HAP-1 (cell line): ENCODE measurements around the gene KLHL22.
A peak's percentile ranks its signal among the peaks of the same experiment; 100 is the strongest.

Experiments used
- DNase-seq, 2 experiments: peaks; one replicate each; pipeline ENCODE4 v3.0.0-alpha.2; 2016 to 2020; ENCODE audit warnings: low spot score in 2 of 2
- H3K27me3 ChIP-seq: fragments of 250-450 bp; sonication (Bioruptor Pico); 2 replicates; pipeline ENCODE4 v1.5.1; 2020; ENCODE audit warnings: low read depth, mild to moderate bottlenecking, moderate library complexity
- H3K36me3 ChIP-seq: fragments of 250-450 bp; sonication (Bioruptor Pico); replicated peaks from 2 replicates; pipeline ENCODE4 v1.5.1; 2020; ENCODE audit warnings: mild to moderate bottlenecking
- H3K4me1 ChIP-seq: fragments of 250-450 bp; sonication (Bioruptor Pico); 2 replicates; pipeline ENCODE4 v1.5.1; 2020; ENCODE audit warnings: mild to moderate bottlenecking
- H3K4me3 ChIP-seq: fragments of 250-450 bp; sonication (Bioruptor Pico); 2 replicates; pipeline ENCODE4 v1.5.1; 2020; ENCODE audit warnings: mild to moderate bottlenecking, moderate library complexity
- H3K9me3 ChIP-seq: fragments of 250-450 bp; sonication (Bioruptor Pico); 2 replicates; pipeline ENCODE4 v1.5.1; 2020; ENCODE audit warnings: mild to moderate bottlenecking, moderate library complexity
- in situ Hi-C: fragments of 300-500 bp; cut with MboI; formaldehyde crosslinking; loops from 3 replicates; pipeline ENCODE4 v1.14.3; 2020; ENCODE audit warnings: low sequenced_read_pairs, inconsistent platforms, mixed read lengths

The KLHL22 gene

DNA sequence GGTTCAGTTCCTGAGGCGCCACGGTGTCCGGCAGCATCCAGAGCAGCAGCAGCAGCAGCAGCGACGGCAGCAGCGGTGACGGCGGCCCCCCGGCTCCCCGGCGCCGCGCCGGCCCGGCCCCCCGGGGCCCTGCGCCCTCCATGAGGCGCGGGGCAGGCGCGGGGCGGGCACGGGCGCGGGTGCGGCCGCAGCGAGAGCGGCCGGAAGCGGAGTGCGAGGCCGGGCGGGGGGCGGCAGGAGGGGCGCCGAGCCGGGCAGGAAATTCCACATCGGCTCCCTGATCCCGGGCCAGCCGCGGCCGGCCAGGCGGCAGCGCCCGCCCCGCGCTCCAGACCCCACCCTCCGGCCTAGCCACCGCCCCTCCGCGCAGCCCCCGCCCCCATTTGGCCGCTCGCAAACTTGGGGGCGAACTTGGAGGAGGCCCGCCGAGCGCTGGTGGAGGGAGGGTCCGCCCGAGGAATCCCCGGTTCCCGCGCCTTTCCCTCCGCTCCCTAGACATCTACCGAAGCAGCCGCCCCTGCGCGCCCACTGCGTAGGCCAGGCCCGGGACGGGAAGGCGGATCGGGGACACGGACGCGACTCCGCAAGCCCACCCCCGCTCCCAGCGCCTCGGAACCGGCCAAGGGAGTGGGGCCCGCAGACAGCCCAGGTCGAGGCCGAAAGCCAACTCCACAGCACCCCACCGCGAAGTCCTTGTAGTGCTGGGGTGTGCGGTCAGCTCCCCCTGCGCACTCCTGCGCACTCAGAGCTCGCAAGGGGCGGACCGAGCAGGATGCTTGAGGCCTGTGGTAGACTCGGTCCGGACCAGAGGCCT, 57.8 kb downstream of the KLHL22 start, which contains the start of gene SCARF2:
Gene SCARF2 (minus strand): TSS at position 213 of the 814 bp plus-strand sequence. CDS start 71 bp downstream, at position 142.
- Histone ChIP-seq H3K36me3 (peaks cover 10% of the 10 kb centered on the region), H3K9me3 (no peaks in the 10 kb centered on the region), H3K4me1 (peaks cover 8% of the 10 kb centered on the region), H3K4me3 (peak within 1 kb of the TSS; percentile 90), H3K27me3 (no peaks in the 10 kb centered on the region)
- in situ Hi-C loops = no loop called here
- DNase-seq = peak; percentile 66 to 79

DNA sequence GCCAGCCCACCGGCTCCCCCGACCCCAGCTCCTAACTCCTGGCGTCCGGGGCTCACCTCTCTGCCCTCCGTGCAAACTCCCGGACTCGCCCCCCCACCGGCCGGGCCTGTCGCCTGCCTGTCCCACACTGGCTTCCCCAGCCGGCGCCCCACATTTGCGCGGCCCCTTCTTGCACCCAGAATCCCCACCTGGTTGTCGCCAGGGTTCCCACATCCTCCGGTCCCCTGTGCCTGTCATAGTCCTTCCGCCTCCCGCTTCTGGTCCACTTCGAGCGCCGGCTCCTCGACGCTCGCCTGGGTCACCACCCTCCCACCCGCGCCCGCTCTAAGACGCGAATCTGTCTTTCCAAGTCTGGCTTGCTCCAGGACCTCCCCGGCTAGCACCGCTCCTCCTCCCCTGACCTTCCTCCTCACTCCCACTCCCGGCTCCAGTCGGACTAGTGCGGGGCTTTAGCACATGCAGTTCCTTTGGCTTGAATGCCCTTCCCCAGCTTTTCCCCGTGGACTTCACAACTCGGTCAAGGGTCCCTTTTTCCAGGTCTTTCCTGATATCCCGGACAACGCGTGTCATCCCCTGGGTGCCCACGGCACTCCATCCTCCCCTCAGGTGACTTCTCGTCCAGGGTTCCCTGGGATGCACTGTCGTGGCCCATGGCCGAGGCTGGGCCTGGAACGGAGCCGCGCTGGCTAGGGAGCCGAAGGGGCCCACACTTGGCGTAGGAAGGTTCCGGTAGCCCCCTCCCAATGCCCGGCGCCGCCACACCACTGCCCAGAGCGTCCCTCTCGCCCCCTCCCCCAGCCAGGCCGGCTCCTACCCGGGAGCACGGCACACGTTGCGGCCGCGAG, 58.6 kb downstream of the KLHL22 start:
- H3K4me1 ChIP-seq = peaks cover 8% of the 10 kb centered on the region
- no peaks in the 10 kb centered on the region for H3K27me3 ChIP-seq
- H3K4me3 ChIP-seq = peak overlapping the region; percentile 90
- DNase-seq = peak; percentile 19 to 63
- H3K9me3 ChIP-seq = no peaks in the 10 kb centered on the region
- H3K36me3 ChIP-seq = peaks cover 4% of the 10 kb centered on the region
- in situ Hi-C loops = no loop called here

DNA sequence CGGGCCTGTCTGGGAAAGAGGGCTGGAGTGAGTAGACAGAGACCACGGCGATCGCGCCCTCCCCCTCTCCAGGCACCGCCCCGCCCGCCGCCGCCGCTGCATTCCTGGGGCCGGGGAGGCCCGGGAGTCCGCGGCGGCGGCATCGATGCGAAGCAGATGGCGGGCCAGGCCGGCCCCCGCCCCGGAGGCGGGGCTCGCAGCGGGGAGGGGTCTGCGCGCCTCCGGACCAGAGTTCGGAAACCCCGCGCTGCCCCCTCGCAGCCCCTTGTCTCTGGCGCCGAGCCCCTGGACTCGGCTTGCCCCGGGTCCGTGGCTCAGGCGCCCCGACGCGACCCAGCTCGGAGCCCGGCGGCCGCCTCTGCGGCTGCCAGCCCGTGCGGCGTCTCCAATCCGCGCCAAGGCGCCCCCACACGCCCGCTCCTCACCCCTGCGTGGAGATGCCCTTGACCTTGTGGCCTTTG, 59.3 kb downstream of the KLHL22 start:
- H3K4me1 ChIP-seq = peaks cover 8% of the 10 kb centered on the region
- DNase-seq = peak; percentile 32 to 76
- peak overlapping the region; percentile 90 for H3K4me3 ChIP-seq
- H3K36me3 ChIP-seq = no peaks in the 10 kb centered on the region; the same call in 1 of the 2 replicates
- in situ Hi-C loops = no loop called here
- H3K9me3 ChIP-seq = no peaks in the 10 kb centered on the region
- H3K27me3 ChIP-seq = no peaks in the 10 kb centered on the region

DNA sequence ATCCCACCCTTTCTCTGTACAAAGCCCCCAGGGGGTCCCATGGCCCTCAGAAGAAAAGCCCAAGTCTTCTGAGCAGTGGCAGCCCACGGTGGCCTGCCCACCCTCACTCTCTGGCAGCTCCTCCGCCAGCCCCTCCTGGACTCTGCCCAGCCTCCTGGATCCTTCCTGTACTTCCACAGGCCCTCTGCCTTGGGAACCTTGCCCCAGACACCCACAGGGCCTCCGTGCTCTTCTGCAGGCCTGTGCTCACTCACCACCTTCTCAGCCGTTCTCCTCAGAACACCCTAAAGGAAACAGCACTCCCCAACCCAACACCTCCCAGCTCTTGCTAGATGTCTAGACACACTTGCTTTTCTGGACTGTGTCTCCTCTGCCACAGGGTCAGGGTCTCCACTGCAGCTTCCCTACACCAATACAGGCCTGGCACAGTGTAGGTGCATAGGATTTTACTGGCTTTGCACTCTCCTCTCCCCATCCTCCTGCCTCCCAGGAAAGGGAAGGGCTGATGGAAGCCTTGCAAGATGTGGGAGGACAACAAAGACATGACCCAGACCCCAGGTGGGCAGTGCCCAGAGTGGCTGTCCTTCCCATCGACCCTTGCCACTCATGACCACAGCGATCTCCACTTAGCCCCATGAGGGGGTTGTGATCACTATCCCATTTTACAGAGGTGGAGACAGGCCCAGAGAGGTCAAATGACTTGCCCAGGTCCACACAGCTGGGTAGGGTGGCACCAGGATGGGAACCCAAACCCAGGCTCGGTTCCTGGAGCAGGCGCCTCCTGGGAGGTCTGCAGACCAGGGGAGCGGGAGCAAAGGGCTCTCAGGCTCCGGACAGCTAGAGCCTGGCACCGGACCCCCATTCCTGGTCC, 59.9 kb downstream of the KLHL22 start:
- no peaks in the 10 kb centered on the region for H3K27me3 ChIP-seq
- in situ Hi-C loops = no loop called here
- H3K4me3 ChIP-seq = peak overlapping the region; percentile 90

DNA sequence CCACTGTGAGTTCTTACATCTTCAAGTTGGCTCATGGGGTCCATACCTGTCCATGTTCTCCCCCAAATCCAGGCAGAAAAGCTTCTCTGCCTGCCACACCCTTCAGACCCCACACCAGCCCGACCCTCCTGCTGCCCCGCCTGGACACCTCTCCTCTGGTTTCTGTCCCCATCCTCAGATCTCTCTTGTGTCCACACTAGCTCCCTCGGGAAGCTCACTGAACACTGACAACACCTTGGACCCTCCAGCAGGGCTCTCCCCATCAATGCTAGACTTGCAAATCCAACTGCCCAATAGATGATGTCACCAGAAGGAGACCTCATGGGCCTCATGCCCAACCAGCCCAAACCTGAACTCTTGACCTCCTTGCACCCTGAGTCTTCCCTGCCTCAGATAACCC, 60.8 kb downstream of the KLHL22 start:
- Histone ChIP-seq H3K9me3 (no peaks in the 10 kb centered on the region), H3K4me3 (no peak overlapping the region), H3K36me3 (peaks cover 12% of the 10 kb centered on the region), H3K4me1 (peaks cover 8% of the 10 kb centered on the region), H3K27me3 (no peaks in the 10 kb centered on the region)
- no peak for DNase-seq
- in situ Hi-C loops = no loop called here

More for the DNA sequence above, 59.9 kb downstream of the KLHL22 start:
- H3K9me3 ChIP-seq = no peaks in the 10 kb centered on the region
- H3K36me3 ChIP-seq = peaks cover 4% of the 10 kb centered on the region
- DNase-seq = no peak
- peaks cover 8% of the 10 kb centered on the region for H3K4me1 ChIP-seq

DNA sequence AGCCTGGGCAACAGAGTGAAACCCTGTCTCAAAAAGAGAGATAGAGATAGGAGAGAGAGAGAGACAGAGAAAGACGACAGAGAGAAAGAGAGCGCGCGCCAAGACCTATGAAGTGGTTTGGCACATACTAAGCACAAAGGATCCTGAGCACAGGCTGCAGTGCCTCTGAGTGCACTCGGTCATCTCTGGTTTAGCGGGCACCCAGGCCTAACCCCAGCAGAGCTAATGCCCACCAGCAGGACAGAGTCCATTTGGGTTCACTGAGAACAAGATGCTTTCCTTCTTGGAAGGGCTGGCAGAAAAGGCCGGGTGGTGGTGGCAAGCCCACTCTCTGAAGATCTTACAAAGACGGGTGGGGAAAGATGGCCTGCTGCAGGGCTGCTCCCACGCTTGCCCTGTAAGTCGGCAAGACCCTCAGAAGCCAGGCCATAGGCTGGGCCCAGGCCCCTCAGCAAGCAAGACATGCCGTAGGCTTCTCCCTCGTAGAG, 61.3 kb downstream of the KLHL22 start:
- DNase-seq = no peak
- peaks cover 8% of the 10 kb centered on the region for H3K4me1 ChIP-seq
- no peak overlapping the region for H3K4me3 ChIP-seq
- peaks cover 17% of the 10 kb centered on the region for H3K36me3 ChIP-seq
- no peaks in the 10 kb centered on the region for H3K27me3 ChIP-seq
- in situ Hi-C loops = no loop called here
- no peaks in the 10 kb centered on the region for H3K9me3 ChIP-seq

DNA sequence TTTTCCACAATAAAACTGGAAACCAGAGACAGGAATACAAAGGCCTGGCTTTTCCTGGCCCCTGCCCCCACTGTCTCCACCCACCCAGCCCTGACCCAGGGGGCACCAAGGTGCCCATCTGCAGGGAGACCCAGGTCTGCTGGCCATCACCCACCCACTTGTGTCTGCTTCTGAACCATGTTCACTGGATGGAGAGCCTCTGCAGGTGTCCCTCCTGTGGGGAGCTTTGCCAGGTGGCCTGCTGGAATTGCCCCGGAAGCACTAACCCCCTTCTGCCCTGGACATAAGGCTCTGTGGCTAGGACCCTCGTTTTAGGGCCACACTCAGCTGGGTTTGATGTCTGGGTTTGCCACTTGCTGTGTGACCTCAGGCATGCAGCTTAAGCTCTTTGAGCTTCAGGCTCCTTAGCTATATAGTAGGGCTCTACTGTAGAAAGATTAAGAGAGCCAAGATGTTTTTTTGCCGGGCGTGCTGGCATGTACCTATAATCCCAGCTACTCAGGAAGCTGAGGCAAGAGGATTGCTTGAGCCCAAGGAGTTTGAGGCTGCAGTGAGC, 61.8 kb downstream of the KLHL22 start:
- in situ Hi-C loops = no loop called here
- no peak overlapping the region for H3K4me3 ChIP-seq
- H3K27me3 ChIP-seq = no peaks in the 10 kb centered on the region

DNA sequence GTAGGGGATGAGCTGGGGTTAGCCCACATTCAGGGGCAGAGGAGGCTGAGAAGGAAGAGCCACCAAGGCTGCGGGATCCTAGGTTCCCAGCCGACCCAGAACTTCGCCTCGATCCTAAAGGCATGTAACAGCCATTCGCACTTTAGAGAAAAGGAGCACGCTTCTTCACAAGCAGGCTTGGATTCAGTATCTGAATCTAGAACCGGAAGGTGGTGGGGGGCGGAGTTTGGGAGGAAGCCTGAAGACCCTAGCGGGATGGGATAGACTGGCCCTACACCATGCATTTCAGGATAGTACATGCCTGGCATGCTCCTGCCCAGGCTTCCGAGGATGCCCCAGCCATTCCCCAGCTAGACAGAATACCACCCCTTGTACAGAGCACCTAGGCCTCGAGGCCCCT, 62.4 kb downstream of the KLHL22 start:
- Histone ChIP-seq H3K9me3 (no peaks in the 10 kb centered on the region), H3K4me1 (peaks cover 7% of the 10 kb centered on the region), H3K27me3 (no peaks in the 10 kb centered on the region), H3K36me3 (peaks cover 25% of the 10 kb centered on the region), H3K4me3 (no peak overlapping the region)
- no peak for DNase-seq
- in situ Hi-C loops = no loop called here

More for the DNA sequence above, 61.8 kb downstream of the KLHL22 start:
- no peaks in the 10 kb centered on the region for H3K9me3 ChIP-seq
- H3K36me3 ChIP-seq = peaks cover 20% of the 10 kb centered on the region
- no peak for DNase-seq
- peaks cover 8% of the 10 kb centered on the region for H3K4me1 ChIP-seq

DNA sequence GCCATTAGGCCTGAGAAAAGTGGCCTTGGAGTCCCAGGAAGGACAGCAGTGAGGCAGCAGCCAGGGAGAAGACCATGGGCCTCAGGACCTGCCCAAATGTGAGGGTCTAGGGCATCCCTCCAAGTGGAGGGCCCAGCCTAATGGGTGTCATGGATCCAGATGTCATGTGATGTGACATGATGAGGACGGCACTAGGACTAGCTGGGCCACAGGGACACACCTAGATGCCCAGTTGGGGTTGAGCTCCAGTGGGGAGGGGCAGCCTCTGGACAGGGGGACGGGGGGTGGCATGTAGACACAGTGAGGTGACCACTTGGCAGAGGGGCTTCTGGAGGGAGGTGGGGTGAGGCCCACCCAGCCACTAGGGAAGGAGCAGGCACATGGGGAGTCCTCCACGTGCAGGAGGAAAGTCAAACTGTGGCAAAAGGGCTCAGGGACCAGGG, 63.3 kb downstream of the KLHL22 start:
- Histone ChIP-seq H3K4me1 (peaks cover 4% of the 10 kb centered on the region; the same call in 1 of the 2 replicates), H3K9me3 (no peaks in the 10 kb centered on the region), H3K36me3 (peaks cover 30% of the 10 kb centered on the region), H3K27me3 (no peaks in the 10 kb centered on the region), H3K4me3 (no peak overlapping the region)
- no peak for DNase-seq
- in situ Hi-C loops = no loop called here

DNA sequence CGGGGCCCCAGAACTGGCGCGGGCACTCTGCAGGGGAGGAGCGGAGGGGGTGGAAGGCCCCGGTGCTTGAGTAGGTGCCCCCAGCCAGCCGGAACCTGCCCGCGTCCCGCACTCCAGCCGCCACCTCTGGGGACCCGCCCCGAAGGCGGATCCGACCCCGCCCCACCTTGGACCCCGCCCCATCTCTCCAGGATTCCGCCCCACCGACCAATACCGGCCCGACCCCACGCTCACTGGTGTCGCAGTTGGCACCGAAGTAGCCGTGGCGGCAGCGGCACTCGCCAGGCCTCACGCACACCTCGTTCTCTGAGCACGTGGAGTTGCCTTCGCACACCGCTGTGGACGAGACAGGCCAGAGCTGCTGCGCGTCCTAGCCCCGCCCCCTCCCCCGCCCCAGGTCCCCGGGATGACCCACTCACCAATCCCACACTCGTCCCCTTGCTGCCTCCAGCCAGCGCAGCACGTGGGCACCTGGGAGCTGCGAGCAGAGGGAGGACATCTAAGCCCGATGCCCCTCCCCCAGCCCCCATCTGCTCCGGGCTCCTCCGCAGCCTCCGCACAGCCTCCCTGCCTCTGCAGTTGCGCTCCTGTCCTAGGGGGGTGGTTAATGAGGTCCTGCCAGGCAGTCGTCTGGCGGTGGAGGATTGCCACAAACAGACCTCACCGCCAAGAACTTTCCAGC, 63.9 kb downstream of the KLHL22 start:
- no peaks in the 10 kb centered on the region for H3K9me3 ChIP-seq
- no peaks in the 10 kb centered on the region for H3K27me3 ChIP-seq
- in situ Hi-C loops = no loop called here
- peaks cover 34% of the 10 kb centered on the region for H3K36me3 ChIP-seq
- H3K4me1 ChIP-seq = peaks cover 4% of the 10 kb centered on the region; the same call in 1 of the 2 replicates
- DNase-seq = no peak
- H3K4me3 ChIP-seq = no peak overlapping the region

DNA sequence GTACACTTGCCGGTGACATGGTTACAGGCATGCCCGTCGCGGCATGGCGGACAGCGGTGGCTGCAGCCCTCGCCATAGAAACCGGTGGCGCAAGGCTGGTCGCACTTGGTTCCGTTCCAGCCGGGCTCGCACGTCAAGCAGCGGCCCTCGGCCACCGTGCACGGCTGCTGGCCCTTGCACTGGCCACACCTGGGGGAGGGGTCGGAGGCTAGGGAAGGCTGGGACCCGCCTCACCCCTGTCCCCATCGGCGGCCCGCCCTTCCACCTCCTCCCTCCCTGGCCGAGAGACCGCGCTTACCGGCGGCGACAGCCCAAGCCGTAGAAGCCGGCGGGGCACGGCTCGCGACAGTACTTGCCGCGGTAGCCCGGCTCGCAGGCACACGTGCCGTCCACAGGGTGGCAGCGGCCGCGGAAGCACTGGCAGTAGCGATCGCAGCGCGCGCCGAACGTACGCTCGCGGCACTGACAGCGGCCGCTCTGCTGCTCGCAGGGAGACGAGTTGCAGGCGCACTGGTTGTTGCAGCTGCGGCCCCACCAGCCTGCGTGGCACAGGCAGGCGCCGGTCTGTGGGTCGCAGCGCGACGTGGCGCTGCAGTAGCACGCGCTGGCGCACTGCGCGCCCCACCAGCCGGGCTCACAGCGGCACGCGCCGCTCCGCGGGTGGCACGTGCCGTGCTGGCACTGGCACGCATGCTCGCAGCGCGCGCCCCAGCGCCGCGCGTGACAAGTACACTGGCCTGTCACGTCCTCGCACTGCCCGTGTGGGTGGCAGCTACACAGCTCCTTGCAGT, 64.7 kb downstream of the KLHL22 start:
- Histone ChIP-seq H3K27me3 (no peaks in the 10 kb centered on the region), H3K9me3 (no peaks in the 10 kb centered on the region), H3K4me3 (no peak overlapping the region), H3K36me3 (peaks cover 34% of the 10 kb centered on the region), H3K4me1 (peaks cover 3% of the 10 kb centered on the region; the same call in 1 of the 2 replicates)
- no peak for DNase-seq
- in situ Hi-C loops = no loop called here
